ENCODE data around the gene EDDM3A.

Gene EDDM3A

GRCh38 chr14:20706657-20707355 is 38.9 kb upstream of the EDDM3A start:
- no peak for DNase-seq (ENCODE audit: low read depth, low spot score)
- TF ChIP-seq CTCF (IDR thresholded peaks at IDR 0.05; ENCODE audit: insufficient read depth, low read length, missing control alignments): no peak
- ChIA-PET CTCF (interaction anchor here (0.9 to 2.6 kb wide), 4 partner anchors 10 to 299 kb away, joined by 3 to 12 read pairs (median 4); no protein-coding TSS in a partner anchor), POLR2A (no interaction called here)
- H3K4me3 ChIP-seq (ENCODE audit: low read depth, low read length): no peak overlapping the region

GRCh38 chr14:20707622-20708021 is 38.1 kb upstream of the EDDM3A start:
- ChIA-PET POLR2A (interaction anchor here (0.6 kb wide), 1 partner anchor 57 kb away, joined by 3 read pairs; no protein-coding TSS in a partner anchor), CTCF (interaction anchor here (0.8 to 2.6 kb wide), 6 partner anchors 11 to 298 kb away, joined by 3 to 12 read pairs (median 4); no protein-coding TSS in a partner anchor)
- no peak for TF ChIP-seq CTCF (IDR thresholded peaks at IDR 0.05; ENCODE audit: insufficient read depth, low read length, missing control alignments)
- DNase-seq (ENCODE audit: low read depth, low spot score): no peak
- no peak overlapping the region for H3K4me3 ChIP-seq (ENCODE audit: low read depth, low read length)

GRCh38 chr14:20711261-20711660 is 34.4 kb upstream of the EDDM3A start:
- TF ChIP-seq CTCF (IDR thresholded peaks at IDR 0.05; ENCODE audit: insufficient read depth, low read length, missing control alignments): no peak
- H3K4me3 ChIP-seq (ENCODE audit: low read depth, low read length): no peak overlapping the region
- POLR2A ChIA-PET: no interaction called here
- CTCF ChIA-PET: interaction anchor here (1.5 kb wide), 1 partner anchor 13 kb away, joined by 5 read pairs; no protein-coding TSS in a partner anchor
- no peak for DNase-seq (ENCODE audit: low read depth, low spot score)

- CTCF ChIA-PET: interaction anchor here (0.6 to 1.5 kb wide), 3 partner anchors 11 to 21 kb away, joined by 3 to 5 read pairs (median 3); no protein-coding TSS in a partner anchor
- no peak for DNase-seq (ENCODE audit: low read depth, low spot score)
- TF ChIP-seq CTCF (IDR thresholded peaks at IDR 0.05; ENCODE audit: insufficient read depth, low read length, missing control alignments): no peak
- H3K4me3 ChIP-seq (ENCODE audit: low read depth, low read length): no peak overlapping the region
- POLR2A ChIA-PET: no interaction called here
These were observed 34.0 kb upstream of the EDDM3A start for GRCh38 chr14:20711685-20712084.

GRCh38 chr14:20712904-20713303 is 32.8 kb upstream of the EDDM3A start:
- POLR2A ChIA-PET: no interaction called here

More at GRCh38 chr14:20712904-20713303, 32.8 kb upstream of the EDDM3A start:
- CTCF ChIA-PET: interaction anchor here (1.1 to 1.5 kb wide), 2 partner anchors 12 to 15 kb away, joined by 3 read pairs; no protein-coding TSS in a partner anchor
- no peak for TF ChIP-seq CTCF (IDR thresholded peaks at IDR 0.05; ENCODE audit: insufficient read depth, low read length, missing control alignments)
- H3K4me3 ChIP-seq (ENCODE audit: low read depth, low read length): no peak overlapping the region
- no peak for DNase-seq (ENCODE audit: low read depth, low spot score)

All from AG04449 (cell line).